ENCODE measurements around the gene RFNG. TPM values are rescaled to one million over a fixed set of nuclear protein-coding genes. Genes with fewer than 3 reads are reported as not detected.

The RFNG gene
- total RNA-seq, 1 experiment from 2014 or later, result 52.0 TPM

GRCh38 chr17:82019690-82020571 lies 31.7 kb downstream of the RFNG start:
- ChIA-PET POLR2A (interaction anchor here (0.7 to 1.5 kb wide), 4 partner anchors 11 to 92 kb away, joined by 3 to 4 read pairs (median 3); partner anchors contain the start of genes DCXR, MAFG and RAC3), CTCF (interaction anchor here (0.7 to 5.3 kb wide), 15 partner anchors 9 to 168 kb away, joined by 3 to 151 read pairs (median 5); partner anchors contain the start of genes ARHGDIA, DCXR, MAFG and NOTUM), RAD21 (ENCODE audit: low non-redundant PET in 1 of 2, low total read pairs in 2 of 2, uncharacterized antibody in 2 of 2, unreplicated experiment in 2 of 2) (interaction anchor here (0.6 to 5.3 kb wide), 3 partner anchors 60 to 86 kb away, joined by 3 to 50 read pairs (median 40); partner anchors contain the start of gene NOTUM (in 2 of the 2))
- Histone ChIP-seq H3K9ac (ENCODE audit: low read length) (0 out of 2 replicates have a peak overlapping the region, but pooled peaks have one; percentile 5), H4K20me1 (ENCODE audit: insufficient read depth) (peaks cover 4% of the 10 kb centered on the region; the same call in 1 of the 2 replicates), H3K4me3 (replicated peaks in 1 of 2; ENCODE audit: low read depth in 1 of 2, low read length in 2 of 2) (no peak overlapping the region), H3K79me2 (ENCODE audit: insufficient read depth, low read length) (peaks cover 46% of the 10 kb centered on the region), H3K27ac (ENCODE audit: low read depth, low read length) (peak overlapping the region; percentile 96), H3K4me1 (ENCODE audit: control insufficient read depth in 1 of 2, insufficient read depth in 2 of 2, low read length in 2 of 2) (peaks cover 29 to 47% of the 10 kb centered on the region in 2 experiments), H3K4me2 (ENCODE audit: low read length) (peak overlapping the region; percentile 80), H2AFZ (ENCODE audit: low read depth, low read length, poor library complexity, severe bottlenecking) (no peak overlapping the region), H3K27me3 (ENCODE audit: insufficient read depth, low read length) (no peaks in the 10 kb centered on the region), H3K9me2 (ENCODE audit: insufficient read depth) (no peaks in the 10 kb centered on the region), H3K9me3 (ENCODE audit: control insufficient read depth in 1 of 2, insufficient read depth in 1 of 2, low read depth in 1 of 2, low read length in 2 of 2) (no peaks in the 10 kb centered on the region), H3K36me3 (ENCODE audit: control insufficient read depth in 1 of 2, insufficient read depth in 2 of 2, low read length in 2 of 2) (peaks cover 0 to 10% of the 10 kb centered on the region in 2 experiments; a peak in 1 of 4 replicates)
- peak; percentile 56 for DNase-seq (ENCODE audit: low read depth, low spot score)
- BruUV-seq (replicated peaks), result no TSS peak
- intact Hi-C loops (cut with micrococcal nuclease), result loop anchor here (2.0 to 5.0 kb wide), 3 partner anchors 17 to 732 kb away; partner anchors contain the start of genes PCYT2 and TBCD
- ATAC-seq, result peak; percentile 30
- no peak; the same call in 1 of the 2 replicates for TF ChIP-seq EGR1 (IDR thresholded peaks at IDR 0.05; ENCODE audit: low read depth)
- TF ChIP-seq ZFX (IDR thresholded peaks at IDR 0.05), result peak; percentile 19; the same call in 1 of the 2 replicates
- no peak for TF ChIP-seq ZNF274 (IDR thresholded peaks at IDR 0.05; ENCODE audit: low read depth, low read length)
- TF ChIP-seq SRF (IDR thresholded peaks at IDR 0.05; ENCODE audit: low read depth), result no peak
- TF ChIP-seq FOSL1 (IDR thresholded peaks at IDR 0.05; ENCODE audit: low read depth), result no peak
- TF ChIP-seq SIN3A (IDR thresholded peaks at IDR 0.05; ENCODE audit: low read depth), result no peak
- TF ChIP-seq REST (IDR thresholded peaks at IDR 0.05; ENCODE audit: low read depth), result no peak
- no peak for TF ChIP-seq MAX (IDR thresholded peaks at IDR 0.05)
- TF ChIP-seq RAD21 (IDR thresholded peaks at IDR 0.05; ENCODE audit: low read depth), result peak; percentile 74
- TF ChIP-seq CTCF (IDR thresholded peaks at IDR 0.05 in 2 of 3, conservative IDR thresholded peaks at IDR 0.05 in 1 of 3; ENCODE audit: borderline replicate concordance in 1 of 3, insufficient read depth in 1 of 3, low read depth in 2 of 3, low read length in 2 of 3), result peak; percentile 89 to 95 (median 91)
- no peak for TF ChIP-seq ZBTB33 (IDR thresholded peaks at IDR 0.05; ENCODE audit: extremely low read depth, insufficient replicate concordance, low read length)
- TF ChIP-seq ELF1 (IDR thresholded peaks at IDR 0.05; ENCODE audit: borderline replicate concordance, low read depth), result no peak
- no peak for TF ChIP-seq CEBPB (IDR thresholded peaks at IDR 0.05; ENCODE audit: low read depth)
- no peak for TF ChIP-seq EZH2 (IDR thresholded peaks at IDR 0.05)
- TF ChIP-seq SP1 (IDR thresholded peaks at IDR 0.05; ENCODE audit: low read depth), result no peak
- no peak for TF ChIP-seq EZH2phosphoT487 (IDR thresholded peaks at IDR 0.05; ENCODE audit: borderline replicate concordance)
- no peak for TF ChIP-seq POLR2A (IDR thresholded peaks at IDR 0.05; ENCODE audit: borderline replicate concordance, extremely low read depth, insufficient read depth, insufficient read length)
- TF ChIP-seq JUND (IDR thresholded peaks at IDR 0.05), result no peak
- no peak for TF ChIP-seq CBX3 (IDR thresholded peaks at IDR 0.05; ENCODE audit: low read depth)
